Smooth muscle cell (in vitro differentiated cells): Measurements from ENCODE around the gene PPP1R1B. TPM values are rescaled to one million over a fixed set of nuclear protein-coding genes. Genes with fewer than 3 reads are reported as not detected.

Source experiments
- DNase-seq: peaks from one replicate; lab custom pipeline; 2025; ENCODE audit not compliant: unreplicated experiment; lab: John Stamatoyannopoulos, UW
- H2AFZ ChIP-seq: fragments of 200-600 bp; sonication (generic); 2 replicates; pipeline ENCODE4 v1.6.0; 2016; ENCODE audit warnings: antibody characterized with exemption, low read depth, mild to moderate bottlenecking
- H3F3A ChIP-seq: fragments of 200-600 bp; sonication (generic); 2 replicates; pipeline ENCODE4 v1.6.0; 2017; ENCODE audit warnings: antibody characterized with exemption, low read depth
- H3K27ac ChIP-seq: fragments of 200-600 bp; sonication (generic); 2 replicates; pipeline ENCODE4 v1.5.1; 2016; ENCODE audit warnings: low read depth, mild to moderate bottlenecking
- H3K27me3 ChIP-seq: fragments of 200-600 bp; sonication (generic); 2 replicates; pipeline ENCODE4 v1.6.1; 2016; ENCODE audit warnings: low read depth, mild to moderate bottlenecking
- H3K36me3 ChIP-seq: fragments of 200-600 bp; sonication (generic); 2 replicates; pipeline ENCODE4 v1.5.1; 2016; ENCODE audit warnings: low read depth
- H3K4me1 ChIP-seq: fragments of 200-600 bp; sonication (generic); 2 replicates; pipeline ENCODE4 v1.5.1; 2016; ENCODE audit warnings: low read depth
- H3K4me2 ChIP-seq: fragments of 200-600 bp; sonication (generic); 2 replicates; pipeline ENCODE4 v1.6.0; 2016; ENCODE audit warnings: mild to moderate bottlenecking
- H3K4me3 ChIP-seq: fragments of 200-600 bp; sonication (generic); 2 replicates; pipeline ENCODE4 v1.5.1; 2016; ENCODE audit warnings: mild to moderate bottlenecking
- H3K79me2 ChIP-seq: fragments of 200-600 bp; sonication (generic); 2 replicates; pipeline ENCODE4 v1.6.0; 2016; ENCODE audit warnings: low read depth, mild to moderate bottlenecking
- H3K9ac ChIP-seq: fragments of 200-600 bp; sonication (generic); 2 replicates; pipeline ENCODE4 v1.6.0; 2016; ENCODE audit warnings: low read depth
- H3K9me3 ChIP-seq: fragments of 200-600 bp; sonication (generic); replicated peaks from 2 replicates; pipeline ENCODE4 v1.5.1; 2016; ENCODE audit warnings: low read depth
- H4K20me1 ChIP-seq: fragments of 200-600 bp; sonication (generic); 2 replicates; pipeline ENCODE4 v1.6.0; 2016; ENCODE audit warnings: low read depth
- CTCF ChIP-seq: fragments of 200-600 bp; sonication (generic); IDR thresholded peaks from 2 replicates; pipeline ENCODE4 v1.5.1; 2017; ENCODE audit warnings: borderline replicate concordance, mild to moderate bottlenecking, antibody characterized with exemption; ENCODE audit not compliant: insufficient read depth, poor library complexity, severe bottlenecking
- WGBS: methylation state at CpG from one replicate; pipeline ENCODE4 v1.1.7; 2016; ENCODE audit warnings: low lambda C conversion rate; 5-methylcytosine and 5-hydroxymethylcytosine counted together
- polyA plus RNA-seq: library from polyadenylated mRNA; unstranded; fragments of >200 nt; fragmentation: Nextera tagmentation; extraction: Ambion mirVana; gene quantifications from 2 replicates; pipeline ENCODE4 v1.2.1, GENCODE V29; 2016
- total RNA-seq: library from RNA; depleted of rRNA; stranded (reverse); fragments of >200 nt; gene quantifications from 2 replicates; pipeline ENCODE4 v1.2.3, GENCODE V29; 2014

PPP1R1B gene
- total and polyA plus RNA-seq, 2 experiments from 2014 or later: not detected

DNA sequence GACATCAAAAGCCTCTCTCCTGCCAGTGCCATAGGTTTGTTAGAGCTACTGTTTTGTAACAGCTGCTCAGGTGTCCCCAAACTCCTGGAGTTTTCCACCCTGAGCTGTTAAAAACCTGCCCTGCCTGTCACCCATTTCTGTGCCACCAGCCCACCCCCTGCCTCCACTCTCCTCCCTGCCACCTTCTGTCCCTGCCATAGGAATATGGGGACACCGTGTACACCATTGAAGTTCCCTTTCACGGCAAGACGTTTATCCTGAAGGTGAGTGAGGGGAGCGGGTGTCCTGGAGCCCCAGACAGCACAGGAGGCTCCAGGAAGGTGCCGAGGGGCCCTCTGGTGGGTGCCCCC is 33.2 kb downstream of the PPP1R1B start:
- no peak overlapping the region for H2AFZ ChIP-seq
- no peaks in the 10 kb centered on the region for H3K36me3 ChIP-seq
- H3K9me3 ChIP-seq: no peaks in the 10 kb centered on the region
- no peaks in the 10 kb centered on the region for H3F3A ChIP-seq
- H3K27ac ChIP-seq: no peak overlapping the region
- H4K20me1 ChIP-seq: peaks cover 18% of the 10 kb centered on the region
- no peak overlapping the region for H3K4me2 ChIP-seq
- H3K4me3 ChIP-seq: no peak overlapping the region
- WGBS: 97% methylated on average over 5 of the region's 5 CpGs
- no peaks in the 10 kb centered on the region for H3K4me1 ChIP-seq
- TF ChIP-seq CTCF: no peak
- no peak for DNase-seq
- H3K9ac ChIP-seq: no peak overlapping the region
- H3K27me3 ChIP-seq: no peaks in the 10 kb centered on the region
- no peaks in the 10 kb centered on the region for H3K79me2 ChIP-seq

- TF ChIP-seq CTCF: no peak
- 87% methylated on average over 33 of the region's 35 CpGs for WGBS
- no peak overlapping the region for H3K4me3 ChIP-seq
- H3K79me2 ChIP-seq: no peaks in the 10 kb centered on the region
- no peaks in the 10 kb centered on the region for H3K9me3 ChIP-seq
- no peak overlapping the region for H3K27ac ChIP-seq
- no peak overlapping the region for H3K4me2 ChIP-seq
- peaks cover 11% of the 10 kb centered on the region for H4K20me1 ChIP-seq
- no peaks in the 10 kb centered on the region for H3K36me3 ChIP-seq
- peaks cover 4% of the 10 kb centered on the region for H3K27me3 ChIP-seq
- H2AFZ ChIP-seq: no peak overlapping the region
- H3F3A ChIP-seq: no peaks in the 10 kb centered on the region
- DNase-seq: no peak
- H3K9ac ChIP-seq: no peak overlapping the region
- no peaks in the 10 kb centered on the region for H3K4me1 ChIP-seq
These were observed 33.9 kb downstream of the PPP1R1B start for GRCh38 chr17:39660397-39661385.

DNA sequence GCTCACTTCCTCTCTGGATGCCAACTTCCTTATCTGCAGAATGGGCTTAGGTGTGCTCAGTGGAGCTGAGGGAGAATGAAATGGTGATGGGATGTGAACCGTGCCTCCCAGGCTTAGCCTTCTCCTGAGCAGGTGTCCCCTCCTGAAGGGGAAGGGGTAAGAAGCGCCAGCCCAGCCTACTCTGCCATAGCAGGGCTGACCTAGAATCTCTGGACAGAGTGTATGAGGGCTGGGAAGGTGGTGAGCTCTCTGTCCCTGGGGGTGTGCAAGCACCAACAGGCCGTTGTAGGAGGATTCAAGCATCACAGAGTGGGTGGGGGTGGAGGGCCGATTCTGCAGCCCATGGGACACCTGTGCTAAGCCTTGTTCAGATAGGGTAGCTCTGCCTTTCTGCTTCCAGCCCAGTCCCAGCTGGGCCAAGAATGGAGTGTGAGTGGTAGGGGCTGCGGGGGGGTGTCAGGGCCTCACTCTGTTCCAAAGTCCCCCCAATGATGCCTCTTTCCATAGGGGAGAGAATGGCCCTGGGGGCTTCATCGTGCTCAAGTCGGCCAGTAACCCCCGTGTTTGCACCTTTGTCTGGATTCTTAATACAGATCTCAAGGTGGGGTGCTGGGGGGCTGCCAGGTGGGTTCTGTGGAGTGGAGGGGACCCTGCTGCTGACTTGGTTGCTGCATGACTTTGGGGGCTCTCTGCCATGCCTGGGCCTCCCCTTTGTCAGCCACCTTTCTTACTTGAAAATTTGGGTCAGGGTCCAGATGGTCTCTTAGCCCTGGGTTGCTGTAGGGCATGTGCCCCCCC is 35.2 kb downstream of the PPP1R1B start:
- Histone ChIP-seq H3K9ac (no peak overlapping the region), H3K4me1 (no peaks in the 10 kb centered on the region), H3K27ac (no peak overlapping the region), H3K36me3 (no peaks in the 10 kb centered on the region), H3K4me3 (no peak overlapping the region), H3K27me3 (peaks cover 17% of the 10 kb centered on the region), H3F3A (no peaks in the 10 kb centered on the region), H3K4me2 (no peak overlapping the region), H2AFZ (no peak overlapping the region), H3K79me2 (no peaks in the 10 kb centered on the region), H3K9me3 (no peaks in the 10 kb centered on the region), H4K20me1 (peaks cover 6% of the 10 kb centered on the region)
- no peak for DNase-seq
- TF ChIP-seq CTCF: no peak
- WGBS: 94% methylated on average over 8 of the region's 8 CpGs
